Testis (tissue), 2 donors: Measurements from ENCODE around the gene EFNA5.

ENCODE experiments used
- CTCF ChIP-seq, 3 experiments: fragments of 450-650 bp in 2 of 3; fragments of 200-600 bp in 1 of 3; sonication (generic) in 1 of 3; IDR thresholded peaks; one replicate each; pipeline ENCODE4 v1.5.1; 2016 to 2019; ENCODE audit warnings: antibody characterized with exemption in 3 of 3, mild to moderate bottlenecking in 2 of 3, moderate library complexity in 1 of 3
- POLR2A ChIP-seq: fragments of 450-650 bp; IDR thresholded peaks from one replicate; pipeline ENCODE4 v1.6.1; 2017; ENCODE audit warnings: antibody characterized with exemption, mild to moderate bottlenecking, moderate library complexity

DNA sequence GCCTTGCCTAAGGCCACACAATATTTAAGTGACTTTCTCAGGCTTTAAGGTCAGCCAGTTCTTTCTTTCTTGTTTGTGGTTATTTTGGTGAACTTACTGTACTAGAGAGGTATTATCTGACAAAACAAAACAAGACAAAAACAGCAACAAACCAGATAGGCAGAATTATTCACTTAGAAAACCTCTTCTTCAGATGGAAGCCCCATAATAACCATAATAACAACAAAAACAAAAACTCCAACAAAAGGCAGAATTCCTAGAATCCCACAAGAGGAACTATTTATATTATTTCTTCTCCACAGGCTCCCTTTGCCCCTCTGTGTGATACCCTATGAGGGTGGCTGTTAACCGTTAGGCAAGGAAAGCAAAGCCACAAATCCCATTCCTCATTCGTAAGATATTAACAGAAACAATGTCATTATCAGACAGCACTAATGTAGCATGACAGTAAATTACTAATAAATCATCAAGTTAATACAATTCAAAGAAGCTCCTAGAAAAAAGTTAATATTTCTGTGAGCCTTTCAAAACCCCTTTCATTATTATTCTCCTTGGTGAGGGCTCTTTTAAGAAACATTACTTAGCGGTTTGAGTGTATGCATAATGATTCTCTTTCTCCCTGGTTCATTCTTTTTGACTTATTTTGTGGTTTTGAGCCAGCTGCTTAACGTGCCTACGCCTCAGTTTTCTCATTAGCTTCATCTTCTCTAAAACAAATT is 274.9 kb downstream of the EFNA5 start:
- TF ChIP-seq CTCF (IDR thresholded peaks at IDR 0.05) (no peak), POLR2A (no peak)
